Sigmoid colon (tissue), 7 donors: ENCODE data around the gene KDM4D. TPM values are rescaled to one million over a fixed set of nuclear protein-coding genes. Genes with fewer than 3 reads are reported as not detected.

Source experiments
- DNase-seq: peaks from one replicate; pipeline ENCODE4 v3.0.0-alpha.2; 2019
- H3K27ac ChIP-seq, 4 donors: fragments of 200-600 bp; sonication (generic); one replicate each; pipeline ENCODE4 v1.5.1; 2016 to 2019; ENCODE audit warnings: mild to moderate bottlenecking in 1 of 4
- H3K27me3 ChIP-seq, 3 donors: fragments of 200-600 bp; sonication (generic); one replicate each; pipeline ENCODE4 v1.5.1; 2019; ENCODE audit warnings: mild to moderate bottlenecking in 1 of 3
- H3K36me3 ChIP-seq, 4 donors: fragments of 200-600 bp; sonication (generic); one replicate each; pipeline ENCODE4 v1.5.1; 2016 to 2019
- H3K4me1 ChIP-seq, 4 donors: fragments of 200-600 bp; sonication (generic); one replicate each; pipeline ENCODE4 v1.5.1; 2017 to 2019
- H3K4me3 ChIP-seq, 4 donors: fragments of 200-600 bp; sonication (generic); one replicate each; pipeline ENCODE4 v1.5.1; 2017 to 2019; ENCODE audit warnings: mild to moderate bottlenecking in 2 of 4, moderate library complexity in 1 of 4
- H3K9me3 ChIP-seq, 4 donors: fragments of 200-600 bp in 3 of 4; sonication (generic) in 3 of 4; one replicate each; pipeline versions ENCODE4 v1.5.1 to v1.6.1; 2013 to 2019
- EP300 ChIP-seq, 4 donors: sonication (generic); formaldehyde crosslinking; IDR thresholded peaks; one replicate each; pipeline ENCODE4 v1.6.1; 2017; ENCODE audit warnings: antibody characterized with exemption in 4 of 4
- POLR2A ChIP-seq, 2 donors: fragments of 450-650 bp; IDR thresholded peaks; one replicate each; pipeline ENCODE4 v1.6.1; 2016; ENCODE audit warnings: antibody characterized with exemption in 2 of 2, mild to moderate bottlenecking in 2 of 2, moderate library complexity in 2 of 2
- POLR2AphosphoS5 ChIP-seq, 4 donors: sonication (generic); formaldehyde crosslinking; IDR thresholded peaks; one replicate each; pipeline ENCODE4 v1.6.1; 2017; ENCODE audit warnings: antibody characterized with exemption in 4 of 4
- WGBS, 2 donors: extraction: QIAGEN DNeasy Blood & Tissue Kit; methylation state at CpG; one replicate each; pipeline ENCODE4 v1.1.7; 2013; 5-methylcytosine and 5-hydroxymethylcytosine counted together
- intact Hi-C: fragments of 100-400 bp; cut with DNase I; formaldehyde crosslinking; loops from one replicate; pipeline ENCODE4 v1.15.1; 2023
- polyA plus RNA-seq, 3 donors: library from polyadenylated mRNA; stranded (reverse); fragments of 200-250 nt; gene quantifications; one replicate each; pipeline ENCODE4 v1.2.3, GENCODE V29; 2013
- total RNA-seq, 4 donors: library from RNA; depleted of rRNA; stranded (reverse); fragments of >200 nt; gene quantifications; one replicate each; pipeline ENCODE4 v1.1.0, GENCODE V29; 2016
- TF ChIP-seq, protein P1 (sequence below), 4 experiments: fragments of 450-650 bp in 3 of 4; fragments of 200-600 bp in 1 of 4; IDR thresholded peaks; one replicate each; pipeline ENCODE4 v1.5.1; 2016 to 2019; ENCODE audit warnings: antibody characterized with exemption in 4 of 4, mild to moderate bottlenecking in 3 of 4, moderate library complexity in 2 of 4
- donor health status: healthy with polysubstance abuse.
- donor health status: Bipolar disorder and iron deficiency.
- donor health status: healthy.

The KDM4D gene
- total and polyA plus RNA-seq, 7 donors: 0.33 to 0.60 (median 0.55) TPM; not detected in 2

DNA sequence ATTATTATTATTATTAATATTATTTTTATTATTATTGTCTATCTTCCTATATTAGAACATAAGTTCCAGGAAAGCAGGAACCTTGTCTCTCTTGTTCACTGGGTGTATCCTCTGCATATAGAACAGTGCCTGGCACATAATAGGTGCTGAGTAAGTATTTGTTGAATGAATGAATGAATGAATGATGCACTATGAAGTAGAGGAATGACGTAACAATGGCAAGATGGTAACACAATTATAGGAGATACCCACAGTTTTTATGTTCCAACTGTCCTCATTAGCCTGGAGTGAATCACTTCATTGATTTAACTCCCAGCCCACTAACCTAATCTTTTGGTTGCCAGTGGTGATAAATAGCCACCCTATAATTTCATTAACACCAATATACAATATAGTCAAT lies 2.1 kb downstream of the KDM4D start:
- H3K9me3 ChIP-seq: no peaks in the 10 kb centered on the region
- WGBS, 2 donors: 90% methylated on average over 1 of the region's 1 CpG
- H3K36me3 ChIP-seq: peaks cover 6 to 13% (median 10%) of the 10 kb centered on the region in 4 donors
- no peak for DNase-seq
- no peak overlapping the region for H3K27ac ChIP-seq
- TF ChIP-seq POLR2A (IDR thresholded peaks at IDR 0.05) (no peak), EP300 (IDR thresholded peaks at IDR 0.05) (no peak), POLR2AphosphoS5 (IDR thresholded peaks at IDR 0.05) (no peak)
- TF ChIP-seq, protein P1, sequence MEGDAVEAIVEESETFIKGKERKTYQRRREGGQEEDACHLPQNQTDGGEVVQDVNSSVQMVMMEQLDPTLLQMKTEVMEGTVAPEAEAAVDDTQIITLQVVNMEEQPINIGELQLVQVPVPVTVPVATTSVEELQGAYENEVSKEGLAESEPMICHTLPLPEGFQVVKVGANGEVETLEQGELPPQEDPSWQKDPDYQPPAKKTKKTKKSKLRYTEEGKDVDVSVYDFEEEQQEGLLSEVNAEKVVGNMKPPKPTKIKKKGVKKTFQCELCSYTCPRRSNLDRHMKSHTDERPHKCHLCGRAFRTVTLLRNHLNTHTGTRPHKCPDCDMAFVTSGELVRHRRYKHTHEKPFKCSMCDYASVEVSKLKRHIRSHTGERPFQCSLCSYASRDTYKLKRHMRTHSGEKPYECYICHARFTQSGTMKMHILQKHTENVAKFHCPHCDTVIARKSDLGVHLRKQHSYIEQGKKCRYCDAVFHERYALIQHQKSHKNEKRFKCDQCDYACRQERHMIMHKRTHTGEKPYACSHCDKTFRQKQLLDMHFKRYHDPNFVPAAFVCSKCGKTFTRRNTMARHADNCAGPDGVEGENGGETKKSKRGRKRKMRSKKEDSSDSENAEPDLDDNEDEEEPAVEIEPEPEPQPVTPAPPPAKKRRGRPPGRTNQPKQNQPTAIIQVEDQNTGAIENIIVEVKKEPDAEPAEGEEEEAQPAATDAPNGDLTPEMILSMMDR (IDR thresholded peaks at IDR 0.05): no peak
- no peak overlapping the region for H3K4me3 ChIP-seq
- no peaks in the 10 kb centered on the region for H3K27me3 ChIP-seq
- peaks cover 0 to 14% (median 12%) of the 10 kb centered on the region in 4 donors for H3K4me1 ChIP-seq
- intact Hi-C loops: loop anchor here (10.0 kb wide), 2 partner anchors 169 to 211 kb away; partner anchors contain the start of gene AMOTL1

DNA sequence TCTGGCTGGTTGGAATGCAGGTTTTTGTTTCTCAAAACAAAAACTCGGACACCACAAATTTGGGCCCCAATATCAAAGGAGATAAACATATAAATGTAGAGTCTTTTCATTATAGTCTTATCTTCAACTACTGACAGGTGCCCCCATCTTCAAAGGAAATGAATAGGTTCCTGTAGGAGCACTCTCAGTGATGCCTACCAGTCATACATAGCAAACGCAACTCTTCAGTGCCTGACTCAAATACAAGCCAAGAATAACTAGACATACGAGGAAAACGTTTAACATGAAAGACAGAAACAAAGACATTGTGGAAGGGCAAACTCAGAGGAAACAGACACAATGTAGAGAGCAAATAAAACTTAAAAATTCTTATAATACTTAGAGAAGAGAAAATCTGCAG lies 13.9 kb downstream of the KDM4D start:
- Histone ChIP-seq H3K27me3 (no peaks in the 10 kb centered on the region), H3K4me1 (no peaks in the 10 kb centered on the region), H3K36me3 (no peaks in the 10 kb centered on the region), H3K27ac (no peak overlapping the region), H3K4me3 (no peak overlapping the region), H3K9me3 (no peaks in the 10 kb centered on the region)
- TF ChIP-seq POLR2AphosphoS5 (IDR thresholded peaks at IDR 0.05) (no peak), POLR2A (IDR thresholded peaks at IDR 0.05) (no peak), EP300 (IDR thresholded peaks at IDR 0.05) (no peak)
- TF ChIP-seq, protein P1 (IDR thresholded peaks at IDR 0.05): no peak
- intact Hi-C loops: no loop called here
- 71 to 85% methylated on average over 4 of the region's 4 CpGs for WGBS, 2 donors
- no peak for DNase-seq

DNA sequence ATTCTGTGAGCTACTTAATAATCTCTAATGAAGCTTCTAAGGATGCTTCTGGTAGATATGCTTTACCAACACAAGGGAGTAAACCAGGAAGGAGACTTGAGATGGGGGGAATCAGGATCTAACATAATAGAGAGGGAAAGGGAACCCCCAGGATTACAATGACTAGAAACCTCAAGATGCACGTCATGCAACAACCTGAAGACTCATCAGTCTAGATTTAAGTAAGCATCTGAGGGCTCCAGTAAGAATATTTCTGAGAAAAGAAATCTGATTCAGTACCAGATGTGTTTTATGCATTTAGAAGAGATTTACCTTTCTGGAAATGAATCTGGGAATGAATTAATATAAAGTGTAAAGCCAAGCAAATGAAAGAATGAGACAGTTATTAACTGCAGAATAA lies 15.2 kb downstream of the KDM4D start:
- Histone ChIP-seq H3K4me3 (no peak overlapping the region), H3K36me3 (no peaks in the 10 kb centered on the region), H3K4me1 (no peaks in the 10 kb centered on the region), H3K9me3 (no peaks in the 10 kb centered on the region), H3K27ac (no peak overlapping the region), H3K27me3 (no peaks in the 10 kb centered on the region)
- DNase-seq: no peak
- 85 to 94% methylated on average over 1 of the region's 1 CpG for WGBS, 2 donors
- intact Hi-C loops: no loop called here
- TF ChIP-seq EP300 (IDR thresholded peaks at IDR 0.05) (no peak), POLR2A (IDR thresholded peaks at IDR 0.05) (no peak), POLR2AphosphoS5 (IDR thresholded peaks at IDR 0.05) (no peak)
- TF ChIP-seq, protein P1 (IDR thresholded peaks at IDR 0.05): no peak

DNA sequence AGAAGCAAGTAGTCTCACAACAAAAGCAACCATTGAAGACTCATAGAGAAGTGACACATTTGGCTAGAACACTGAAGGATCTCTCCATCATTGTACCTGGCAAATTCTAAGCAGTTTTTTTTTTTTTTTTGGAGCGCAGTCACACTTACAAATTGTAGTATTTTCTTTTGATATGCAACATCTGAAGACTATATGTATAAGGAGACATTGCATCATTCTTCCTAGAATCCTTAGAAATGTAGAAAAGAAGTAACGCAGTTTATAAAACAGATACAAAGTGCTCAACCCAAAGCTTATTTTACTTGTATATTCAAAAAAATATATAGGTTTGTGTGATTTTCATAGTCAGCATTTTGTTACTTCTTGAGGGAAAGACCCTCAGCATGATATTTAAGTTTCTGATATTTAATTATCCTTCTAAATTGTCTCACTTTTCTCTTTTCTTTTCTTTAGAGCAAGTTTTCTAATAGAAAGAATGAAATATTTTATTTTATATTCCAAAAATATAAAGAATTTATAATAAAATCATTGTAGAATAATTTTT lies 20.0 kb downstream of the KDM4D start:
- WGBS, 2 donors: 95 to 98% methylated on average over 2 of the region's 2 CpGs
- no peaks in the 10 kb centered on the region for H3K9me3 ChIP-seq
- no peaks in the 10 kb centered on the region for H3K36me3 ChIP-seq
- intact Hi-C loops: no loop called here
- TF ChIP-seq, protein P1 (IDR thresholded peaks at IDR 0.05): no peak
- TF ChIP-seq POLR2A (IDR thresholded peaks at IDR 0.05) (no peak), POLR2AphosphoS5 (IDR thresholded peaks at IDR 0.05) (no peak), EP300 (IDR thresholded peaks at IDR 0.05) (no peak)
- DNase-seq: no peak
- no peaks in the 10 kb centered on the region for H3K27me3 ChIP-seq
- H3K27ac ChIP-seq: no peak overlapping the region
- H3K4me1 ChIP-seq: no peaks in the 10 kb centered on the region
- no peak overlapping the region for H3K4me3 ChIP-seq

DNA sequence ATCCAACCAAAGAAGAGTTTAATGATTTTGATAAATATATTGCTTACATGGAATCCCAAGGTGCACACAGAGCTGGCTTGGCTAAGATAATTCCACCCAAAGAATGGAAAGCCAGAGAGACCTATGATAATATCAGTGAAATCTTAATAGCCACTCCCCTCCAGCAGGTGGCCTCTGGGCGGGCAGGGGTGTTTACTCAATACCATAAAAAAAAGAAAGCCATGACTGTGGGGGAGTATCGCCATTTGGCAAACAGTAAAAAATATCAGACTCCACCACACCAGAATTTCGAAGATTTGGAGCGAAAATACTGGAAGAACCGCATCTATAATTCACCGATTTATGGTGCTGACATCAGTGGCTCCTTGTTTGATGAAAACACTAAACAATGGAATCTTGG lies 23.9 kb downstream of the KDM4D start:
- Histone ChIP-seq H3K27ac (no peak overlapping the region), H3K27me3 (no peaks in the 10 kb centered on the region), H3K4me3 (no peak overlapping the region), H3K36me3 (no peaks in the 10 kb centered on the region), H3K4me1 (no peaks in the 10 kb centered on the region), H3K9me3 (no peaks in the 10 kb centered on the region)
- whole genome bisulfite sequencing, 2 donors: 85 to 94% methylated on average over 6 of the region's 6 CpGs
- DNase-seq: no peak
- intact Hi-C loops: no loop called here
- TF ChIP-seq, protein P1 (IDR thresholded peaks at IDR 0.05): no peak
- TF ChIP-seq EP300 (IDR thresholded peaks at IDR 0.05): no peak
- no peak for TF ChIP-seq POLR2A (IDR thresholded peaks at IDR 0.05)
- TF ChIP-seq POLR2AphosphoS5 (IDR thresholded peaks at IDR 0.05): no peak
